Measurements from ENCODE around the gene POT1.

DNA sequence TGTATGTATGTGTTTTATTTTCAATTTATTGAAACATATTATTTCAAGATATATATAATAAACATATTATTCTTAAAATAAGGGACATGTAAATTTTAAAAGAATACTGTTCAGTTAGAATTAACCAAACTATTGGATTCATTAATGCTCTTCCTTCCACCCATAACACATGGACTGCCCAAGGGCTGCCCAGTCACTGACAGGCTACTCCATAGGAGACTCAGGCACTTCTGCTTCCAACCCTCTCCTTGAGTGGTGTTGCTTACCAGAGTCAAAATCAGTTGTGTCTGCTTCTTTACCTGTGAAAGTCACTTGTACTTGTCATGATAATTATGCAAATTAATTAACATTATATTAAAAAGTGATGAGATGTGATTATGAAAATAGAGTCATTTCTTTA, 154.2 kb downstream of the POT1 start:
- no peak for TF ChIP-seq POLR2AphosphoS5 (IDR thresholded peaks at IDR 0.05; ENCODE audit: low read depth, low read length)
- TF ChIP-seq, protein P1, sequence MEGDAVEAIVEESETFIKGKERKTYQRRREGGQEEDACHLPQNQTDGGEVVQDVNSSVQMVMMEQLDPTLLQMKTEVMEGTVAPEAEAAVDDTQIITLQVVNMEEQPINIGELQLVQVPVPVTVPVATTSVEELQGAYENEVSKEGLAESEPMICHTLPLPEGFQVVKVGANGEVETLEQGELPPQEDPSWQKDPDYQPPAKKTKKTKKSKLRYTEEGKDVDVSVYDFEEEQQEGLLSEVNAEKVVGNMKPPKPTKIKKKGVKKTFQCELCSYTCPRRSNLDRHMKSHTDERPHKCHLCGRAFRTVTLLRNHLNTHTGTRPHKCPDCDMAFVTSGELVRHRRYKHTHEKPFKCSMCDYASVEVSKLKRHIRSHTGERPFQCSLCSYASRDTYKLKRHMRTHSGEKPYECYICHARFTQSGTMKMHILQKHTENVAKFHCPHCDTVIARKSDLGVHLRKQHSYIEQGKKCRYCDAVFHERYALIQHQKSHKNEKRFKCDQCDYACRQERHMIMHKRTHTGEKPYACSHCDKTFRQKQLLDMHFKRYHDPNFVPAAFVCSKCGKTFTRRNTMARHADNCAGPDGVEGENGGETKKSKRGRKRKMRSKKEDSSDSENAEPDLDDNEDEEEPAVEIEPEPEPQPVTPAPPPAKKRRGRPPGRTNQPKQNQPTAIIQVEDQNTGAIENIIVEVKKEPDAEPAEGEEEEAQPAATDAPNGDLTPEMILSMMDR (IDR thresholded peaks at IDR 0.05; ENCODE audit: control extremely low read depth in 1 of 3, insufficient read depth in 1 of 3, low read depth in 1 of 3, low read length in 3 of 3), result no peak
- TF ChIP-seq, protein P2, sequence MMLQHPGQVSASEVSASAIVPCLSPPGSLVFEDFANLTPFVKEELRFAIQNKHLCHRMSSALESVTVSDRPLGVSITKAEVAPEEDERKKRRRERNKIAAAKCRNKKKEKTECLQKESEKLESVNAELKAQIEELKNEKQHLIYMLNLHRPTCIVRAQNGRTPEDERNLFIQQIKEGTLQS (IDR thresholded peaks at IDR 0.05; ENCODE audit: insufficient read depth, low read depth, low read length), result no peak
- TF ChIP-seq POLR2A (IDR thresholded peaks at IDR 0.05; ENCODE audit: control extremely low read depth in 1 of 2, low read depth in 2 of 2, low read length in 2 of 2), result no peak
- TF ChIP-seq TAF1 (IDR thresholded peaks at IDR 0.05; ENCODE audit: low read depth, low read length), result no peak
